H9 (cell line): ENCODE measurements around the gene KMT2B. TPM values are rescaled to one million over a fixed set of nuclear protein-coding genes. Genes with fewer than 3 reads are reported as not detected.

Experiments
- DNase-seq: peaks from one replicate; pipeline ENCODE4 v3.0.0-alpha.2; 2017
- H2AFZ ChIP-seq: one replicate; pipeline ENCODE4 v1.6.1; 2013; ENCODE audit warnings: mild to moderate bottlenecking, low read length, control low read depth, moderate library complexity
- H2AK5ac ChIP-seq: 2 replicates; pipeline ENCODE4 v1.6.1; 2013; ENCODE audit warnings: low read length, control low read depth, mixed read lengths; ENCODE audit not compliant: insufficient read length
- H2BK120ac ChIP-seq: one replicate; pipeline ENCODE4 v1.6.1; 2013; ENCODE audit warnings: low read depth, mild to moderate bottlenecking, low read length, control low read depth, inconsistent platforms; ENCODE audit not compliant: poor library complexity, severe bottlenecking
- H2BK12ac ChIP-seq: 2 replicates; pipeline ENCODE4 v1.6.1; 2013; ENCODE audit warnings: low read length, control low read depth, mixed read lengths, low read depth; ENCODE audit not compliant: insufficient read length
- H2BK15ac ChIP-seq: 2 replicates; pipeline ENCODE4 v1.6.1; 2013; ENCODE audit warnings: low read depth, low read length, control low read depth
- H2BK20ac ChIP-seq: one replicate; pipeline ENCODE4 v1.6.1; 2013; ENCODE audit warnings: low read depth, mild to moderate bottlenecking, low read length, control low read depth, inconsistent platforms; ENCODE audit not compliant: poor library complexity, severe bottlenecking
- H2BK5ac ChIP-seq: 2 replicates; pipeline ENCODE4 v1.6.1; 2013; ENCODE audit warnings: low read length, control low read depth, mixed read lengths; ENCODE audit not compliant: insufficient read length
- H3K14ac ChIP-seq: 2 replicates; pipeline ENCODE4 v1.6.1; 2013; ENCODE audit warnings: low read length, control low read depth; ENCODE audit not compliant: insufficient read depth
- H3K18ac ChIP-seq: 2 replicates; pipeline ENCODE4 v1.6.1; 2013; ENCODE audit warnings: low read depth, mild to moderate bottlenecking, mixed read lengths, low read length, control low read depth; ENCODE audit not compliant: insufficient read length
- H3K23ac ChIP-seq: 2 replicates; pipeline ENCODE4 v1.6.1; 2013; ENCODE audit warnings: low read length, control low read depth, mixed read lengths, low read depth; ENCODE audit not compliant: insufficient read length
- H3K23me2 ChIP-seq: 2 replicates; pipeline ENCODE4 v1.6.1; 2013; ENCODE audit warnings: low read depth, mild to moderate bottlenecking, mixed read lengths, low read length, control low read depth; ENCODE audit not compliant: insufficient read length, poor library complexity, severe bottlenecking
- H3K27ac ChIP-seq: 2 replicates; pipeline ENCODE4 v1.5.1; 2013; ENCODE audit warnings: low read length, control low read depth, mixed read lengths, low read depth; ENCODE audit not compliant: insufficient read length
- H3K27me3 ChIP-seq: 2 replicates; pipeline ENCODE4 v1.6.1; 2013; ENCODE audit warnings: low read length, control low read depth, inconsistent platforms; ENCODE audit not compliant: insufficient read depth
- H3K4ac ChIP-seq: 2 replicates; pipeline ENCODE4 v1.6.1; 2013; ENCODE audit warnings: low read depth, mild to moderate bottlenecking, control low read depth, inconsistent platforms, low read length, moderate library complexity
- H3K4me1 ChIP-seq: 2 replicates; pipeline ENCODE4 v1.6.1; 2013; ENCODE audit warnings: low read length, control low read depth, inconsistent platforms; ENCODE audit not compliant: insufficient read depth
- H3K4me2 ChIP-seq: 2 replicates; pipeline ENCODE4 v1.6.1; 2013; ENCODE audit warnings: low read length, control low read depth, mixed read lengths; ENCODE audit not compliant: insufficient read length, insufficient read depth
- H3K56ac ChIP-seq: 2 replicates; pipeline ENCODE4 v1.6.1; 2013; ENCODE audit warnings: low read depth, mild to moderate bottlenecking, mixed read lengths, low read length, control low read depth; ENCODE audit not compliant: insufficient read length
- H3K79me1 ChIP-seq: 2 replicates; pipeline ENCODE4 v1.6.1; 2013; ENCODE audit warnings: low read depth, mild to moderate bottlenecking, moderate library complexity, low read length, control low read depth, inconsistent platforms; ENCODE audit not compliant: insufficient read depth, poor library complexity, severe bottlenecking
- H3K79me2 ChIP-seq: 2 replicates; pipeline ENCODE4 v1.6.1; 2013; ENCODE audit warnings: low read length, control low read depth, inconsistent platforms; ENCODE audit not compliant: insufficient read depth
- H3K9ac ChIP-seq: 2 replicates; pipeline ENCODE4 v1.6.1; 2013; ENCODE audit warnings: low read length, control low read depth, mixed read lengths; ENCODE audit not compliant: insufficient read length; ENCODE audit errors: extremely low read depth
- H3K9me3 ChIP-seq: one replicate; pipeline ENCODE4 v1.6.1; 2013; ENCODE audit warnings: low read depth, low read length, inconsistent platforms; ENCODE audit not compliant: control insufficient read depth
- H3T11ph ChIP-seq: one replicate; pipeline ENCODE4 v1.6.1; 2013; ENCODE audit warnings: mild to moderate bottlenecking, low read length, control low read depth, inconsistent platforms
- H4K20me1 ChIP-seq: one replicate; pipeline ENCODE4 v1.6.1; 2013; ENCODE audit not compliant: control insufficient read depth, insufficient read length, insufficient read depth
- H4K5ac ChIP-seq: 2 replicates; pipeline ENCODE4 v1.6.1; 2013; ENCODE audit warnings: low read depth, mild to moderate bottlenecking, mixed read lengths, low read length, control low read depth; ENCODE audit not compliant: insufficient read length
- H4K8ac ChIP-seq: replicated peaks from 2 replicates; pipeline ENCODE4 v1.6.1; 2013; ENCODE audit warnings: low read length, control low read depth, mixed read lengths, low read depth; ENCODE audit not compliant: insufficient read length
- H4K91ac ChIP-seq: 2 replicates; pipeline ENCODE4 v1.6.1; 2013; ENCODE audit warnings: low read depth, mild to moderate bottlenecking, moderate library complexity, mixed read lengths, low read length, control low read depth; ENCODE audit not compliant: insufficient read length
- H3K27ac Mint-ChIP-seq, 3 experiments: 2 replicates in 2 of 3; 3 replicates in 1 of 3; pipeline ENCODE4 v1.8.0; 2020 to 2021; ENCODE audit warnings: mixed read lengths in 3 of 3, mild to moderate bottlenecking in 1 of 3, moderate library complexity in 1 of 3
- H3K27me3 Mint-ChIP-seq: 2 replicates; pipeline ENCODE4 v1.8.0; 2021; ENCODE audit warnings: low read depth, mild to moderate bottlenecking, moderate library complexity, mixed read lengths
- H3K36me3 Mint-ChIP-seq, 3 experiments: 2 replicates in 2 of 3; 3 replicates in 1 of 3; pipeline ENCODE4 v1.8.0; 2020 to 2021; ENCODE audit warnings: low read depth in 3 of 3, mixed read lengths in 3 of 3; ENCODE audit not compliant: insufficient read depth in 1 of 3
- H3K4me1 Mint-ChIP-seq, 2 experiments: 2 replicates each; pipeline ENCODE4 v1.8.0; 2020; ENCODE audit warnings: mixed read lengths in 2 of 2
- H3K4me3 Mint-ChIP-seq, 2 experiments: 2 replicates in 1 of 2; 3 replicates in 1 of 2; pipeline ENCODE4 v1.8.0; 2020 to 2021; ENCODE audit warnings: mild to moderate bottlenecking in 2 of 2, mixed read lengths in 2 of 2, moderate library complexity in 1 of 2
- H3K9me3 Mint-ChIP-seq, 2 experiments: 2 replicates in 1 of 2; 3 replicates in 1 of 2; pipeline ENCODE4 v1.8.0; 2020; ENCODE audit warnings: mild to moderate bottlenecking in 2 of 2, mixed read lengths in 2 of 2, moderate library complexity in 1 of 2
- WGBS: extraction: QIAGEN DNeasy Blood & Tissue Kit; methylation state at CpG from one replicate; pipeline ENCODE4 v1.1.7; 2013; ENCODE audit warnings: missing lambda C conversion rate, low lambda C conversion rate, mixed read lengths; ENCODE audit not compliant: insufficient read length; ENCODE audit errors: extremely low coverage; 5-methylcytosine and 5-hydroxymethylcytosine counted together
- total RNA-seq: library from RNA; stranded (reverse); gene quantifications from 2 replicates; pipeline ENCODE4 v1.2.1, GENCODE V29; 2021
- TF ChIP-seq, protein P1 (sequence below): fragments of 200-600 bp; sonication (generic); conservative IDR thresholded peaks from 3 replicates; pipeline ENCODE4 v1.8.0; 2021; ENCODE audit warnings: antibody characterized with exemption, mild to moderate bottlenecking

KMT2B gene
- total RNA-seq, 1 experiment from 2014 or later: 47.7 TPM

DNA sequence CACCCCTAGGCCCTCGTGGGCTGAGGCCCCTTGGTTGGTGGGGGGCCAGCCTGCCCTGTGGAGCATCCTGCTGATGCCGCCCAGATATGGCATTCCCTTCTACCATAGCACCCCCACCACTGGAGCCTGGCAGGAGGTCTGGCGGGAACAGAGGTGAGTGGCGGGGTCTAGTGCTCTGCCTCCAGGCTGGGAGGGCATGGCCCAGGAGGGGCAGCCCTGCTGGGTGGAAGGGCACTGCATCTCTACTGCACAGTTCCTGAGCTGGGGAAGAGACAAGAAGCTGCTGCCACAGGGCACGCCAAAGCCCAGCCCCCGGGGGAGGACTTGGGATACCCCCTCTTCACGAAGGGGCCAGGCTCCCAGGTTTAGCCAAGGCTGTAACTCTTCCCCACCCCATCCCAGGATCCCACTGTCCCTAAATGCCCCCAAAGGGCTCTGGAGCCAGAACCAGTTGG, 2.4 kb upstream of the KMT2B start:
- Histone ChIP-seq H3K4me2 (peak overlapping the region; percentile 80), H2BK5ac (no peak overlapping the region), H3K18ac (no peak overlapping the region), H3K14ac (no peak overlapping the region), H3K56ac (no peak overlapping the region), H3K23ac (no peak overlapping the region), H3K4me1 (peaks cover 10% of the 10 kb centered on the region; the same call in 1 of the 2 replicates), H2BK20ac (no peak overlapping the region), H4K20me1 (peaks cover 6% of the 10 kb centered on the region), H2AFZ (no peak overlapping the region), H2BK15ac (no peak overlapping the region), H4K91ac (no peak overlapping the region), H3K27me3 (no peaks in the 10 kb centered on the region), H3K27ac (no peak overlapping the region), H3K9ac (no peak overlapping the region), H3K9me3 (no peaks in the 10 kb centered on the region), H3K4ac (no peak overlapping the region), H4K5ac (no peak overlapping the region), H3K79me2 (peaks cover 11% of the 10 kb centered on the region; the same call in 1 of the 2 replicates), H2BK12ac (no peak overlapping the region), H3K79me1 (no peaks in the 10 kb centered on the region), H2AK5ac (no peak overlapping the region), H4K8ac (no peak overlapping the region), H3T11ph (no peak overlapping the region), H2BK120ac (no peak overlapping the region), H3K23me2 (peaks cover 18% of the 10 kb centered on the region)
- no peak for DNase-seq
- H3K27me3 Mint-ChIP-seq: no peaks in the 10 kb centered on the region; the same call in 1 of the 2 replicates
- no peaks in the 10 kb centered on the region; a peak in 1 of 5 replicates for H3K9me3 Mint-ChIP-seq
- TF ChIP-seq, protein P1, sequence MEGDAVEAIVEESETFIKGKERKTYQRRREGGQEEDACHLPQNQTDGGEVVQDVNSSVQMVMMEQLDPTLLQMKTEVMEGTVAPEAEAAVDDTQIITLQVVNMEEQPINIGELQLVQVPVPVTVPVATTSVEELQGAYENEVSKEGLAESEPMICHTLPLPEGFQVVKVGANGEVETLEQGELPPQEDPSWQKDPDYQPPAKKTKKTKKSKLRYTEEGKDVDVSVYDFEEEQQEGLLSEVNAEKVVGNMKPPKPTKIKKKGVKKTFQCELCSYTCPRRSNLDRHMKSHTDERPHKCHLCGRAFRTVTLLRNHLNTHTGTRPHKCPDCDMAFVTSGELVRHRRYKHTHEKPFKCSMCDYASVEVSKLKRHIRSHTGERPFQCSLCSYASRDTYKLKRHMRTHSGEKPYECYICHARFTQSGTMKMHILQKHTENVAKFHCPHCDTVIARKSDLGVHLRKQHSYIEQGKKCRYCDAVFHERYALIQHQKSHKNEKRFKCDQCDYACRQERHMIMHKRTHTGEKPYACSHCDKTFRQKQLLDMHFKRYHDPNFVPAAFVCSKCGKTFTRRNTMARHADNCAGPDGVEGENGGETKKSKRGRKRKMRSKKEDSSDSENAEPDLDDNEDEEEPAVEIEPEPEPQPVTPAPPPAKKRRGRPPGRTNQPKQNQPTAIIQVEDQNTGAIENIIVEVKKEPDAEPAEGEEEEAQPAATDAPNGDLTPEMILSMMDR: no peak
- no peak overlapping the region for H3K27ac Mint-ChIP-seq
- no CpG with 5 or more reads among the region's 7 CpGs for WGBS
- H3K4me3 Mint-ChIP-seq: peak overlapping the region; percentile 86 to 90
- H3K36me3 Mint-ChIP-seq: peaks cover 8 to 17% (median 8%) of the 10 kb centered on the region in 3 experiments; a peak in 6 of 7 replicates
- peaks cover 49 to 51% of the 10 kb centered on the region in 2 experiments for H3K4me1 Mint-ChIP-seq
